ENCODE results near the gene FIBP. TPM values are rescaled to one million over a fixed set of nuclear protein-coding genes. Genes with fewer than 3 reads are reported as not detected.

The FIBP gene
- total RNA-seq = 100 to 1,000 TPM in 1 of 2 experiments, 10 to 100 TPM in 1; 95.4 to 121 TPM

DNA sequence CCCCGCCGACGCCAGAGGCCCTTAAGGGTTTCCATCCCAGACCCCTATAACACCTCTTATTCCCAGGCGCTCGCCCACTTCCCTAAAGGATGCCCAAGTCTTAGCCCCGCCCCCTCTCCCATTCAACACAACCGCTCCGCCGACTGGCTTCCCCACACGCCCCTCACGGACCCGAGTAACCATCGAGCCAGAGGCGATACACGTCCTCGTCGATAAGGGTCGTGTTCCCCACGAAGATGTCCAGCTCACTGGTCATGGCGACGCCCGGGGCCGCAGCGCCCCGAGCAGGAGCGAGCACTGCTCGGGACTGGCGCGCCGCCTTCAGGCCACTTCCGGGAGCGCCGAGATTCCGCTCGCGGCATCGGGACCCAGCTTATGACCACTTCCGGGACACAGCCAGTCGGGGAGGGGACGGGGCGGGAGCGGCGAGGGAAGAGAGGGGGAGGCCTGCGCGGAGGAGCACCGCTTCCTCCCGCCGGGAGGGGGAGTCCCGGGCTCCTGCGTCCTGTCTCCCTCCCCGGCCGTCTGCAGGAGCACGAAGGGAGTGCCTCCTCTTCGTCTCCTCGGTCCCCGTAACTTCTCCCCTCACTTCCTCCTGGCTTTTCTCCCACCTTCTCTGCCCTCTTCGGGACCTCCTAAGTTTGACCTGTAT is at the start of gene FIBP:
FIBP (minus strand) TSS at position 309 of the 652 bp plus-strand sequence; CDS start at position 256, 53 bp downstream.
- ATAC-seq (peak; percentile 68), DNase-seq (peak; percentile 99)
- POLR2A ChIA-PET = interaction anchor here (0.6 to 6.3 kb wide), 9 partner anchors 12 to 273 kb away, joined by 4 to 68 read pairs (median 4); partner anchors contain the start of genes BANF1, CFL1, EIF1AD and FOSL1
- Mint-ChIP-seq H3K4me3 (peak within 1 kb of the TSS; percentile 94), H3K36me3 (ENCODE audit: low read depth) (peaks cover 42% of the 10 kb centered on the region), H3K9me3 (ENCODE audit: low read depth) (no peaks in the 10 kb centered on the region), H3K4me1 (peaks cover 57% of the 10 kb centered on the region), H3K27ac (peak within 1 kb of the TSS; percentile 95), H3K27me3 (no peaks in the 10 kb centered on the region)
- intact Hi-C loops (cut with DNase I, micrococcal nuclease) = loop anchor here (1.0 to 2.0 kb wide), 15 partner anchors 15 to 381 kb away; partner anchors contain the start of genes C11orf68 (in 2 of the 2), DRAP1 (in 2 of the 2), MUS81 (in 2 of the 2) and AP5B1 (in 1 of the 2)
- CTCF ChIA-PET = interaction anchor here (0.6 to 10.8 kb wide), 28 partner anchors 11 to 313 kb away, joined by 3 to 210 read pairs (median 4); partner anchors contain the start of genes BANF1, CFL1, FOSL1 and KAT5

GRCh38 chr11:65937766-65938165 is 49.5 kb upstream of the FIBP start:
- no peaks in the 10 kb centered on the region for H3K27me3 Mint-ChIP-seq
- no peak overlapping the region for H3K27ac Mint-ChIP-seq
- H3K4me1 Mint-ChIP-seq = peaks cover 9% of the 10 kb centered on the region
- no peaks in the 10 kb centered on the region for H3K36me3 Mint-ChIP-seq (ENCODE audit: low read depth)
- no peaks in the 10 kb centered on the region for H3K9me3 Mint-ChIP-seq (ENCODE audit: low read depth)
- intact Hi-C loops (cut with DNase I, micrococcal nuclease) = no loop called here
- ATAC-seq (no peak), DNase-seq (no peak)
- CTCF ChIA-PET = interaction anchor here (0.6 kb wide), 2 partner anchors 21 to 161 kb away, joined by 3 read pairs; no protein-coding TSS in a partner anchor
- POLR2A ChIA-PET = no interaction called here
- H3K4me3 Mint-ChIP-seq = no peak overlapping the region

GRCh38 chr11:65934014-65934413 is 45.7 kb upstream of the FIBP start:
- DNase-seq (no peak), ATAC-seq (no peak)
- Mint-ChIP-seq H3K27me3 (no peaks in the 10 kb centered on the region), H3K4me1 (peaks cover 7% of the 10 kb centered on the region), H3K27ac (no peak overlapping the region), H3K9me3 (ENCODE audit: low read depth) (no peaks in the 10 kb centered on the region), H3K4me3 (no peak overlapping the region), H3K36me3 (ENCODE audit: low read depth) (no peaks in the 10 kb centered on the region)
- POLR2A ChIA-PET = no interaction called here
- CTCF ChIA-PET = interaction anchor here (1.7 kb wide), 1 partner anchor 74 kb away, joined by 5 read pairs; no protein-coding TSS in a partner anchor
- intact Hi-C loops (cut with DNase I, micrococcal nuclease) = no loop called here

GRCh38 chr11:65932558-65932919 is 44.3 kb upstream of the FIBP start:
- H3K4me3 Mint-ChIP-seq = no peak overlapping the region
- no peak for DNase-seq
- no peaks in the 10 kb centered on the region for H3K27me3 Mint-ChIP-seq
- H3K9me3 Mint-ChIP-seq (ENCODE audit: low read depth) = no peaks in the 10 kb centered on the region
- no peaks in the 10 kb centered on the region for H3K36me3 Mint-ChIP-seq (ENCODE audit: low read depth)
- CTCF ChIA-PET = interaction anchor here (0.7 to 1.7 kb wide), 3 partner anchors 13 to 73 kb away, joined by 4 to 5 read pairs (median 4); no protein-coding TSS in a partner anchor
- H3K4me1 Mint-ChIP-seq = peaks cover 22% of the 10 kb centered on the region
- H3K27ac Mint-ChIP-seq = no peak overlapping the region
- intact Hi-C loops (cut with DNase I, micrococcal nuclease) = no loop called here
- no peak for ATAC-seq
- POLR2A ChIA-PET = no interaction called here

GRCh38 chr11:65931773-65932557 is 43.7 kb upstream of the FIBP start:
- intact Hi-C loops (cut with DNase I, micrococcal nuclease) = no loop called here
- Mint-ChIP-seq H3K9me3 (ENCODE audit: low read depth) (no peaks in the 10 kb centered on the region), H3K27ac (no peak overlapping the region), H3K27me3 (no peaks in the 10 kb centered on the region), H3K4me1 (peaks cover 26% of the 10 kb centered on the region), H3K36me3 (ENCODE audit: low read depth) (no peaks in the 10 kb centered on the region), H3K4me3 (no peak overlapping the region)
- CTCF ChIA-PET = interaction anchor here (0.5 to 1.7 kb wide), 3 partner anchors 12 to 329 kb away, joined by 3 to 5 read pairs (median 3); no protein-coding TSS in a partner anchor
- ATAC-seq = no peak
- DNase-seq = no peak
- POLR2A ChIA-PET = no interaction called here

GRCh38 chr11:65928667-65929066 is 40.4 kb upstream of the FIBP start:
- Mint-ChIP-seq H3K4me1 (peaks cover 26% of the 10 kb centered on the region), H3K27ac (peak overlapping the region; percentile 96), H3K36me3 (ENCODE audit: low read depth) (peaks cover 1% of the 10 kb centered on the region), H3K9me3 (ENCODE audit: low read depth) (no peaks in the 10 kb centered on the region), H3K4me3 (peak overlapping the region; percentile 65), H3K27me3 (no peaks in the 10 kb centered on the region)
- ChIA-PET POLR2A (no interaction called here), CTCF (interaction anchor here (0.7 to 2.3 kb wide), 2 partner anchors 38 to 313 kb away, joined by 5 to 13 read pairs; partner anchors contain the start of gene CCDC85B)
- no peak for DNase-seq
- intact Hi-C loops (cut with DNase I, micrococcal nuclease) = loop anchor here (1.0 to 2.0 kb wide), 4 partner anchors 9 to 70 kb away; partner anchors contain the start of genes C11orf68 (in 2 of the 2), DRAP1 (in 2 of the 2), CFL1 (in 1 of the 2) and FIBP (in 1 of the 2)
- peak; percentile 16 for ATAC-seq

GRCh38 chr11:65927904-65928397 is 39.7 kb upstream of the FIBP start:
- ChIA-PET CTCF (interaction anchor here (0.7 to 2.3 kb wide), 2 partner anchors 38 to 314 kb away, joined by 5 to 13 read pairs; partner anchors contain the start of gene CCDC85B), POLR2A (no interaction called here)
- peak; percentile 94 for ATAC-seq
- Mint-ChIP-seq H3K4me3 (peak overlapping the region; percentile 65), H3K9me3 (ENCODE audit: low read depth) (no peaks in the 10 kb centered on the region), H3K36me3 (ENCODE audit: low read depth) (peaks cover 2% of the 10 kb centered on the region), H3K4me1 (peaks cover 26% of the 10 kb centered on the region), H3K27me3 (no peaks in the 10 kb centered on the region), H3K27ac (peak overlapping the region; percentile 96)
- intact Hi-C loops (cut with DNase I, micrococcal nuclease) = loop anchor here (1.0 to 2.0 kb wide), 4 partner anchors 9 to 69 kb away; partner anchors contain the start of genes C11orf68 (in 2 of the 2), DRAP1 (in 2 of the 2), CFL1 (in 1 of the 2) and FIBP (in 1 of the 2)
- DNase-seq = peak; percentile 88

- Mint-ChIP-seq H3K4me3 (no peak overlapping the region), H3K27ac (peak overlapping the region; percentile 47), H3K4me1 (peaks cover 33% of the 10 kb centered on the region), H3K27me3 (no peaks in the 10 kb centered on the region), H3K36me3 (ENCODE audit: low read depth) (peaks cover 14% of the 10 kb centered on the region), H3K9me3 (ENCODE audit: low read depth) (no peaks in the 10 kb centered on the region)
- CTCF ChIA-PET = interaction anchor here (0.6 to 1.4 kb wide), 4 partner anchors 26 to 548 kb away, joined by 3 to 5 read pairs (median 3); partner anchors contain the start of gene FIBP
- DNase-seq (no peak), ATAC-seq (no peak)
- POLR2A ChIA-PET = interaction anchor here (0.6 kb wide), 1 partner anchor 35 kb away, joined by 3 read pairs; no protein-coding TSS in a partner anchor
- intact Hi-C loops (cut with DNase I, micrococcal nuclease) = no loop called here
Observed at GRCh38 chr11:65925397-65925796, 37.1 kb upstream of the FIBP start.

DNA sequence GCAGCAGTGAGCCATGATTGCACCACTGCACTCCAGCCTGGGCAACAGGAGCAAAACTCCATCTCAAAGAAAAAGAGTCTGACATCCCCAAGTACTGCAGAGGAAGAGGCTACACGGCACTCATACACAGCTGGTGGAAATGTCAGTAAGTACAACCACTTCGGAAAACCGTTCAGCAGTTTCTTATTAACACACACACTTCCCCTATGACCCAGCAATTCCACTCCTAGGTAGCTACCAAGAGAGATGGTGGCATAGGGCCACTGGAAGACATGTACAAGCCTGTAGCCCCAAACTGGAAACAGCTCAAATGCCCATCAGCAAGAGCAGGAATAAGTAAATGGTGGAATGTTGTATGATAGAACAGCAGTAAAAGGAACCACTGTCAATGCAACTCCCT is 34.3 kb upstream of the FIBP start:
- ATAC-seq (no peak), DNase-seq (no peak)
- H3K4me1 Mint-ChIP-seq = peaks cover 20% of the 10 kb centered on the region
- no peaks in the 10 kb centered on the region for H3K27me3 Mint-ChIP-seq
- intact Hi-C loops (cut with DNase I, micrococcal nuclease) = no loop called here
- ChIA-PET CTCF (interaction anchor here (1.3 to 2.1 kb wide), 2 partner anchors 32 to 38 kb away, joined by 5 to 8 read pairs; partner anchors contain the start of gene CCDC85B), POLR2A (interaction anchor here (0.6 kb wide), 1 partner anchor 44 kb away, joined by 5 read pairs; no protein-coding TSS in a partner anchor)
- peaks cover 15% of the 10 kb centered on the region for H3K36me3 Mint-ChIP-seq (ENCODE audit: low read depth)
- H3K4me3 Mint-ChIP-seq = no peak overlapping the region
- H3K27ac Mint-ChIP-seq = peak overlapping the region; percentile 12
- no peaks in the 10 kb centered on the region for H3K9me3 Mint-ChIP-seq (ENCODE audit: low read depth)

DNA sequence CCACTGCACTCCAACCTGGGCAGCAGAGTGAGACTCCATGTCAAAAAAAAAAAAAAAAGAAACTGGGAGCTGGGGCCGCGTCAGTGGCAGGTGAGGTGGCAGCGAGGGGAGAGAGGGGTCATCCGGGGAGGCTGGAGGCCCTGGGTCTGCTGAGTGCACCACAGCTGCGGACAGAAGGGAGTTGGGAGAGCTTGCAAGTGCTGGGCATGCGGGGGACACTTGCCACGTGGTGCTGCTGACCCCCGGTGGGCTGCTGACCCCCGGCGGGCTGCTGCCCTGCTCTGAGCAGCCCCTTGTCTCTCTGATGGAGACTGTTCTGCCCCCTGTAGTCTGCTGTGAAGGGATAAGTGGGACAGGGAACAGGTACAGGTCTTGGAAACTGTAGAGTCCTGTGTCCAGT is 33.6 kb upstream of the FIBP start:
- Mint-ChIP-seq H3K4me3 (no peak overlapping the region), H3K9me3 (ENCODE audit: low read depth) (no peaks in the 10 kb centered on the region), H3K36me3 (ENCODE audit: low read depth) (peaks cover 15% of the 10 kb centered on the region), H3K27ac (peak overlapping the region; percentile 12), H3K4me1 (peaks cover 20% of the 10 kb centered on the region), H3K27me3 (no peaks in the 10 kb centered on the region)
- ATAC-seq (no peak), DNase-seq (no peak)
- intact Hi-C loops (cut with DNase I, micrococcal nuclease) = no loop called here
- ChIA-PET CTCF (interaction anchor here (0.7 to 0.8 kb wide), 2 partner anchors 37 to 53 kb away, joined by 3 to 4 read pairs; no protein-coding TSS in a partner anchor), POLR2A (interaction anchor here (0.6 kb wide), 1 partner anchor 37 kb away, joined by 3 read pairs; no protein-coding TSS in a partner anchor)

Data from activated CD4-positive, alpha-beta T cell treated with anti-CD3 and anti-CD28 coated beads for 36 hours (primary cell).